ENCODE data around the gene PHACTR2.
"Not testable (repeated sequence)": the region's sequence is repeated elsewhere in the genome, so short reads cannot be mapped to it uniquely, and the experiment has no call there.

The PHACTR2 gene

DNA sequence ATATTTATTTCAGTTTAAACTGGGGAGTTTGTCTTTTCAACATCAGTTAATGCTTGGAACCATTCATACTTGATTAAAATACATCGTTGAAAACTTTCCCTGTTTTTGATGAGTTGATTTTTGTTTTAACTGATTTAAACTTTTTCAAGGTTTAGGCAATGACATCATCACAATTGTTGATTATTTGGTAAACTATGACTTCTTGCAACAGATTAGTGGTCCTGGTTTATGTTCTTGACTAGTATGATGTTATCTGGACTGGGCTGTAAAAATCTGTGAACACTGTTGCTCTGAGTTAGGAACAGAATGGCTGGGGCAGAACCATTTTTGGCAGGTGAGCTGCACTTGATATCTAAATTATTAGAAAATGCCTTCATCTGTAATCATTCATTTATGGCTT lies 186.5 kb downstream of the PHACTR2 start, which contains the start of gene ZC2HC1B:
Gene ZC2HC1B (plus strand): TSS at position 241 of the 400 bp plus-strand sequence. CDS start 66 bp downstream, at position 307.
- DNase-seq (ENCODE audit: low read depth), result no peak

DNA sequence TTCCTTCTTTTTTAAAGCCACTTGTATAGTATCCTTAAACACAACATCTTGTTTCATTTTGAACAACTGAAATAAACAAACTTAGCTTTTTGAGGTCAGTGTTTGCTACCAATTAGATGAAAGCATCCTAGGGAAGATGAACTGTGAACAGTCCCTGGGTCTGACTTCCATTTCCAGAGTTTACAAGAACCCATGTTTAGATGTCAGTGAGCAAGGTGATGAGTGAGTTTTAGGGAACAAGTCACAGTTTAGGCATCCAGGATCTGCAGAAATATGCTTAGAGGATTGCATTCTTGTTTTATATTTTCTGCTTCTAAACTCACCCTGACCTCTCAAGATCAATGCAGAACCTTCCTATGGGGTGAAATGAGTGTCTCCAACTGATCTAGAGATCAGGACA lies 189.5 kb downstream of the PHACTR2 start:
- DNase-seq (ENCODE audit: low read depth), result no peak

- DNase-seq (ENCODE audit: low read depth), result not testable (repeated sequence)
Measured at GRCh38 chr6:143868808-143869207, 191.0 kb downstream of the PHACTR2 start.

GRCh38 chr6:143871202-143871730 lies 193.5 kb downstream of the PHACTR2 start:
- not testable (repeated sequence) for DNase-seq (ENCODE audit: low read depth)

GRCh38 chr6:143872201-143872600 lies 194.4 kb downstream of the PHACTR2 start:
- no peak for DNase-seq (ENCODE audit: low read depth)

DNA sequence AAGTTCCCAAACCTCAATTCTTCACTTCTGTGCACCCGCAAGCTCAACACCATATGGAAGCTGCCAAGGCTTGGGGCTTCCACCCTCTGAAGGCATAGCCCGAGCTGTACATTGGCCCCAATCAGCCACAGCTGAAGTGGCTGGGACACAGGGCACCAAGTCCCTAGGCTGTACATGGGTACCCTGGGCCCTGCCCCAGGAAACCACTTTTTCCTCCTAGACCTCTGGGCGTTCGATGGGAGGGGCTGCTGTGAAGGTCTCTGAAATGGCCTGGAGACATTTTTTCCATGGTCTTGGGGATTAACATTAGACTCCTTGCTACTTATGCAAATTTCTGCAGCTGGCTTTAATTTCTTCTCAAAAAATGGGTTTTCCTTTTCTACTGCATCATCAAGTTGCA lies 195.8 kb downstream of the PHACTR2 start:
- DNase-seq (ENCODE audit: low read depth), result not testable (repeated sequence)

DNA sequence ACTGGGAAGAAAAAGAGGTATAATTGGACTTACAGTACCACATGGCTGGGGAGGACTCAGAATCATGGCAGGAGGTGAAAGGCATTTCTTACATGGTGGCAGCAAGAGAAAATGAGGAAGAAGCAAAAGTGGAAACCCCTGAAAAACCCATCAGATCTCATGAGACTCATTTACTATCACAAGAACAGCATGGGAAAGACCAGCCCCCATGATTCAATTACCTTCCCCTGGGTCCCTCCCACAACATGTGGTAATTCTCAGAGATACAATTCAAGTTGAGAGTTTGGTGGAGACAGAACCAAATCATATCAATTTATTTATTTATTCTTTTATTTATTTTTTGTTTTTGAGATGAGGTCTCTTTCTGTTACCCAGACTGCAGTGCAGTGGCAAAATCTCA lies 196.7 kb downstream of the PHACTR2 start:
- DNase-seq (ENCODE audit: low read depth), result not testable (repeated sequence)

DNA sequence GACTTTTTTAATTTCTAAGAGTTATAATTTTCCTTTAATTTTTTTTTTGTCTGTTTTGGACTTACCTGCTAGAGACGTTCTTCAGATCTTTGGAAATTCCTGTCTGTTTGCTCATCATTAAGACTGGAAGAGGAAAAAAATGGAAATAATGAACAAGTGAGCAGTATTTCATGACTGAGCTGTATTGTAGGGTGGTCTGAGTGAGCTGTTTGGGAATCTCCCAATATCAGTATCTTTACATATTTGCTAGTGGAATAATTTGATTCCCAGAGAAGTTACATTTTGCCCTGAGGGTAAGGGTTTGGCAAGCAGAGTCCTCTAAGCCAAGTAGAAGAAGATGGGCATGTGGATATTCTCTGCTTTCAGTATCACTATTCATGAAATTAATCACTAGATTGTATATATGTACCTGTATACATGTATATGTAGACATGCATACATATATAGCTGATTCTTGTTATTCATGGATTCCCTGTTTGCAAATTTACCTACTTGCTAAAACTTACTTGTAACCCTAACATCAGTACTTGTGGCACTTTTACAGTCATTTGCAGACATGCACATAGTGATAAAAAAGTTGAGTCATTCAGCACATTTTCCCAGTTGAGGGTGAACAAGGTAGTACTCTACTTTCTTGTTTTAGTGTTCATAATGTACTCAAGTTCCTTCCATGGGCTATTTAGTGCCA lies 200.0 kb downstream of the PHACTR2 start:
- no peak for DNase-seq (ENCODE audit: low read depth)

- DNase-seq (ENCODE audit: low read depth), result no peak
Measured at GRCh38 chr6:143878272-143878760, 200.6 kb downstream of the PHACTR2 start.

DNA sequence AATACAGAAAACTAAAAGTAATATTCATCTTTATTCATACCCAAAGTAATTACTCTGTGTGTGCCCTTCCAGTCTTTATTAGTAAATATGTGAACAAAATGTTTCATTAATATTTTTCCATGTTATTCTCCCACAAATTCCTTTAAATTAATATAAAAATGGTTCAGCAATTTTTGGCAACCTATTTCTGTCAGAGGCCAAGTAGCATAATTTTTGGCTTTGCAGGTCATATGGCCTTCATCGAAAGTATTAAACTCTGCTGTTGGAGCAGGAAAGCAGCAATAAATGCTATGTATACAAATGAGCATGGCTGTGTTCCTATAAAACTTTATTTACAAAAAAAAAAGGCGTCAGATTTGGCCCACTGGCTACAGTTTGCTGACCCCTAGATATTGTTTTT lies 202.6 kb downstream of the PHACTR2 start:
- DNase-seq (ENCODE audit: low read depth), result no peak
